ENCODE data around the gene RBFOX1. TPM values are rescaled to one million over a fixed set of nuclear protein-coding genes. Genes with fewer than 3 reads are reported as not detected.

The RBFOX1 gene
- total RNA-seq, 1 experiment from 2014 or later, result not detected

DNA sequence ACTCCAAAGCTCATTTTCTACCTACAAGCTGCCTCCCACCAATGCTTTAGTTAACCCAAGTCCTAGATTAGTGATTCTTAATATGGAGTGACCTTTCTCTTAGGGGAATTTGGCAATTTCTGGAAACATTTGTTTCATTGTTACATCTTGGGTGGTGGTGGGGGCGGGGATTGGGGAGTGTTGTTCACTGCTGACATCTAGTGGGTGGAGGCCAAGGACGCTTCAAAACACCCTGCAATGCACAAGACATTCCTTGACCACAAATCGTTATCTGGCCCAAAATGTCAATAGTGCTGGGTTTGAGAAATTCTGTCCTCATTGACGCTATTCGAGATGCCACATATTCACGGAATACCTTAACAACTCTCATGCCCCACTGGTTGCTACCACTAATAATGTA lies 282.9 kb downstream of the RBFOX1 start:
- Histone ChIP-seq H3K9me2 (replicated peaks; ENCODE audit: low read length) (no peaks in the 10 kb centered on the region), H3K27ac (ENCODE audit: low read length) (no peak overlapping the region), H4K20me1 (ENCODE audit: low read length) (no peaks in the 10 kb centered on the region), H3K4me1 (ENCODE audit: insufficient read depth, low read length) (no peaks in the 10 kb centered on the region), H3K9me3 (ENCODE audit: low read length) (no peaks in the 10 kb centered on the region), H3F3A (ENCODE audit: low read length, unreplicated experiment) (no peaks in the 10 kb centered on the region), H3K79me2 (ENCODE audit: low read length) (no peaks in the 10 kb centered on the region), H3K27me3 (ENCODE audit: low read length) (no peaks in the 10 kb centered on the region), H3K36me3 (ENCODE audit: low read depth, low read length) (no peaks in the 10 kb centered on the region), H3K9ac (ENCODE audit: low read length) (no peak overlapping the region), H3K4me3 (ENCODE audit: low read length) (no peak overlapping the region), H3K4me2 (ENCODE audit: low read length) (no peak overlapping the region), H2AFZ (ENCODE audit: low read length) (no peak overlapping the region)
- CTCF ChIA-PET, result no interaction called here
- TF ChIP-seq EZH2 (IDR thresholded peaks at IDR 0.05; ENCODE audit: low read length, unreplicated experiment), result no peak
- no peak for TF ChIP-seq EZH2phosphoT487 (IDR thresholded peaks at IDR 0.05; ENCODE audit: borderline replicate concordance, low read length)
- TF ChIP-seq, protein P1, sequence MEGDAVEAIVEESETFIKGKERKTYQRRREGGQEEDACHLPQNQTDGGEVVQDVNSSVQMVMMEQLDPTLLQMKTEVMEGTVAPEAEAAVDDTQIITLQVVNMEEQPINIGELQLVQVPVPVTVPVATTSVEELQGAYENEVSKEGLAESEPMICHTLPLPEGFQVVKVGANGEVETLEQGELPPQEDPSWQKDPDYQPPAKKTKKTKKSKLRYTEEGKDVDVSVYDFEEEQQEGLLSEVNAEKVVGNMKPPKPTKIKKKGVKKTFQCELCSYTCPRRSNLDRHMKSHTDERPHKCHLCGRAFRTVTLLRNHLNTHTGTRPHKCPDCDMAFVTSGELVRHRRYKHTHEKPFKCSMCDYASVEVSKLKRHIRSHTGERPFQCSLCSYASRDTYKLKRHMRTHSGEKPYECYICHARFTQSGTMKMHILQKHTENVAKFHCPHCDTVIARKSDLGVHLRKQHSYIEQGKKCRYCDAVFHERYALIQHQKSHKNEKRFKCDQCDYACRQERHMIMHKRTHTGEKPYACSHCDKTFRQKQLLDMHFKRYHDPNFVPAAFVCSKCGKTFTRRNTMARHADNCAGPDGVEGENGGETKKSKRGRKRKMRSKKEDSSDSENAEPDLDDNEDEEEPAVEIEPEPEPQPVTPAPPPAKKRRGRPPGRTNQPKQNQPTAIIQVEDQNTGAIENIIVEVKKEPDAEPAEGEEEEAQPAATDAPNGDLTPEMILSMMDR (conservative IDR thresholded peaks at IDR 0.05; ENCODE audit: low read depth, low read length), result no peak
- no TSS peak for BruUV-seq (replicated peaks)
- no peak for DNase-seq
- POLR2A ChIA-PET (ENCODE audit: unreplicated experiment), result no interaction called here
- intact Hi-C loops (cut with micrococcal nuclease), result no loop called here
- no peak for ATAC-seq

DNA sequence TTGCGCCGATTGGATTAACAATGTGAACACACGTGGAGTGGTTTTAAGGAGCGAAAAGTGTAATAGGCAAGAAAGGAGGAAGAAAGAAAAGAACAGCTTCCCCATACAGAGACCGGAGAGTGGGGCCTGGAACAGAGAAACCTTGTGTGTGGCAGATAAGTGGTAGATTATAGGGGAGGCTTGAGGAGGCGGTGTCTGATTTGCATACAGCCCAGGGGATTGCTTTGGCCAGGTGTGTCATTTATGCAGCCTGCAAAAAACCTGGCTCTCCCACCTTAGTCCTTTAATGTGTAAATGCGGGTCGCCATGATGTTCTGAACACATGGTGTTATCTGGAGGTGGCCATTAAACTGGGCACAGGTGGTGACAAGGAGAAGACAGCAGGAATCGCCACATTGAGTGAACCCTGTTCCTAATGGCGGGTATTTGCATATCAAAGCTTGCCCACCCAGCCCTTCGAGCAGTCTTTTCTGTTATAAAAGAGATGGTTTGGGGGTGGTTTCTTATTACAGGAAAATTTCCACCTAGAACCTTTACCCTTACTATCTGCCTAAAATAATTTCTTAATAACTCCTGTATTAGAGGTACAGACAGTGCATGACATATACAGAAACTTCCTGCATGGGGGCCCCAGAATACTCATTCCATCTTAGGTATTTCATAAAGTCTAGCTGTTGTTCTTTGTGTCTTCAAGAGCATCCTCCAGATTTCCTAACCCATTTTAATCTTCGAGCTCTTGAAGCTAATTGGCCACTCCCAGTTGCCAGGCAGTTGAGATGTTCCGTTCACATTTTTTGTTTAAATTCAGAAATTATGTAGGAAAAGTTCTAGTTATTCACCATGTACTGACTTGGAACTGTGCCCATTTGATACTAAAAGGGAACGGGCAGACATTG lies 292.5 kb downstream of the RBFOX1 start:
- intact Hi-C loops (cut with micrococcal nuclease), result no loop called here
- CTCF ChIA-PET, result no interaction called here

More for the DNA sequence above, 292.5 kb downstream of the RBFOX1 start:
- DNase-seq (no peak), ATAC-seq (no peak)
- POLR2A ChIA-PET (ENCODE audit: unreplicated experiment), result no interaction called here
- no peak overlapping the region for H3K27ac ChIP-seq (ENCODE audit: low read length)
- no peak overlapping the region for H3K4me2 ChIP-seq (ENCODE audit: low read length)
- no peaks in the 10 kb centered on the region for H3K27me3 ChIP-seq (ENCODE audit: low read length)
- H3K36me3 ChIP-seq (ENCODE audit: low read depth, low read length), result no peaks in the 10 kb centered on the region
- BruUV-seq (replicated peaks), result no TSS peak
- H3F3A ChIP-seq (ENCODE audit: low read length, unreplicated experiment), result no peaks in the 10 kb centered on the region
- TF ChIP-seq EZH2 (IDR thresholded peaks at IDR 0.05; ENCODE audit: low read length, unreplicated experiment) (no peak), EZH2phosphoT487 (IDR thresholded peaks at IDR 0.05; ENCODE audit: borderline replicate concordance, low read length) (no peak)
- TF ChIP-seq, protein P1 (conservative IDR thresholded peaks at IDR 0.05; ENCODE audit: low read depth, low read length), result no peak
- H2AFZ ChIP-seq (ENCODE audit: low read length), result no peak overlapping the region
- H3K4me1 ChIP-seq (ENCODE audit: insufficient read depth, low read length), result no peaks in the 10 kb centered on the region
- H3K9me3 ChIP-seq (ENCODE audit: low read length), result no peaks in the 10 kb centered on the region
- no peaks in the 10 kb centered on the region for H3K9me2 ChIP-seq (replicated peaks; ENCODE audit: low read length)
- H3K9ac ChIP-seq (ENCODE audit: low read length), result no peak overlapping the region
- H4K20me1 ChIP-seq (ENCODE audit: low read length), result no peaks in the 10 kb centered on the region
- H3K79me2 ChIP-seq (ENCODE audit: low read length), result no peaks in the 10 kb centered on the region
- no peak overlapping the region for H3K4me3 ChIP-seq (ENCODE audit: low read length)

Data from PC-3 (cell line).